Measurements from ENCODE around the gene LYST.

The LYST gene

GRCh38 chr1:235779770-235780169, 86.9 kb downstream of the LYST start:
- no peak for TF ChIP-seq CTCF (IDR thresholded peaks at IDR 0.05; ENCODE audit: extremely low read depth, missing control alignments)
- no peak for DNase-seq (ENCODE audit: low spot score)

DNA sequence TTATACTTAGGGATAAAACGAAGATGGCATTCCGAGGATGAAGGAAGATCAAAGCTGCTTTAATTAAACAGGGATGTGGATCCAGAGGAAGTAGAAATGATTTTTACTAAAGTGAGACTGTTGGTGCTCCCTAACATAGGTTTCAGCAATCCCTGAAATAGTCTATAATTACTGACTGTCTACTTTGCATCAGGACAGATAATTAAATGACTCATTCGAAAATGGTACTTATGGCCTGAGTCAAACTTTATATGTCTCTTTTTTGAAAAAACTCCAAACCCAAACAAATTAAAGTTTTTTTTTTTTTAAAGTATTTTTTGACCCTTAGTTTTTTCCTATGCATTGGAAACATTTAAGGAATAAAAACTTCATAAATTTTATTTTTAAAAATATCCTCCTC, 90.3 kb downstream of the LYST start:
- no peak for DNase-seq (ENCODE audit: low spot score)
- TF ChIP-seq CTCF (IDR thresholded peaks at IDR 0.05; ENCODE audit: extremely low read depth, missing control alignments): no peak

DNA sequence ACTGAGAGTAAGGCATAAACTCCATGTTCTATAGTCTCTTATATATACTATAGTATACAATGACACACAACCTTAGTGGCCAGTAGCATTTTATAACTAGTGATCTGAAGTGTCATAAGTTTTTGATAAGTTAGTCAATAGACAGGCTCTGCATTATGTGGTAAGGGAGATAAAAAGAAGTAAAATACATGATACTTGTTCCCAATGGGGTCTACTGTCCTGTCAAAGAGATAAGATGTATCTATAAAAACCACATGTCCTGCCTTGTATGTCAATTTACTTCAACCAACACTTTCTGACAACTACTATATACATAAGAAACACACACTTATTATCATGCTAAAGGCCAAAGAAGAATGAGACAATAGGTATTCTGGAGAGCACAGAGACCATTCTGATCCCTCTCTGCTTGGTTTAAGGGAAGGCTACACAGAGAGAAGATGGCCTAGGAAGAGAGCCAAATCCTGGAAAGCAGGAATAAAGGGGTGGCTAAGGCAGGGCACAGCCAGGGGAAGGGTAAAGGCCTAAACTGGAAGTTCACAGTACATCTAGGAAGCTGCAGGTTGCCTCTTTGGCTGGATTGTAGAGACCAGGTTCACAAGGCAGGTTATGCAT, 91.4 kb downstream of the LYST start:
- no peak for DNase-seq (ENCODE audit: low spot score)
- TF ChIP-seq CTCF (IDR thresholded peaks at IDR 0.05; ENCODE audit: extremely low read depth, missing control alignments): no peak

GRCh38 chr1:235767795-235768194, 98.9 kb downstream of the LYST start:
- DNase-seq (ENCODE audit: low spot score): peak; percentile 42
- no peak for TF ChIP-seq CTCF (IDR thresholded peaks at IDR 0.05; ENCODE audit: extremely low read depth, missing control alignments)

- no peak for DNase-seq (ENCODE audit: low spot score)
- TF ChIP-seq CTCF (IDR thresholded peaks at IDR 0.05; ENCODE audit: extremely low read depth, missing control alignments): no peak
These were observed 99.9 kb downstream of the LYST start for GRCh38 chr1:235766794-235767285.

GRCh38 chr1:235763962-235764361, 102.7 kb downstream of the LYST start:
- TF ChIP-seq CTCF (IDR thresholded peaks at IDR 0.05; ENCODE audit: extremely low read depth, missing control alignments): no peak
- DNase-seq (ENCODE audit: low spot score): peak; percentile 40

DNA sequence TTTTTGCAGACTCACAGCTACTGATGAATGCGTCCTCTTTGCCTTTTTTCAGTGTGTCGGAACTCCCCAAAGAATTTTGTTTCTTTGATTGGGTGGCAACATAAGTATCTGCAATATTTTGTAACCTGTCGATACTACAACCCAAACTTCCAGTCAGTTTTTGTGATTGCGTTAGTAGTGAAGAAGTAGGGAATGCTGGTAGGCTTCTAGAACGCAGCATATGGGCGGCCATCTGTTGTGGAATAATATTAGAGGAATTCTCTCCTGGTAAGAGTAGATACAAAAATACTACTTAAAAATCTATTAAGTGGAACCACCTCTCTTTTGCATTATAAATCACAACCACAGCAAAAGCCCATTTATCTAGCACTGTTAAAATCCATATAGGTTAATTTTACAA, 107.4 kb downstream of the LYST start:
- no peak for DNase-seq (ENCODE audit: low spot score)
- TF ChIP-seq CTCF (IDR thresholded peaks at IDR 0.05; ENCODE audit: extremely low read depth, missing control alignments): no peak

Data from GM20000 (cell line).